ENCODE results near the gene ATG2B. TPM values are rescaled to one million over a fixed set of nuclear protein-coding genes. Genes with fewer than 3 reads are reported as not detected.

ATG2B gene
- total and polyA plus RNA-seq, 10 of the 15 experiments (the other 5 are each of a cell fraction or from before 2014, with no cell fraction given) = 0.84 to 15.4 (median 9.9) TPM

GRCh38 chr14:96294246-96294645 lies 68.9 kb downstream of the ATG2B start:
- no peak overlapping the region for H2AFZ ChIP-seq (ENCODE audit: control insufficient read depth, low read depth, low read length)
- H3K4me1 ChIP-seq (ENCODE audit: control insufficient read depth, insufficient read depth, low read length) = no peaks in the 10 kb centered on the region
- no peak for DNase-seq (ENCODE audit: low read depth, low spot score)
- BruUV-seq (replicated peaks) = no TSS peak
- no peak for FAIRE-seq
- no peaks in the 10 kb centered on the region for H3K27me3 ChIP-seq (replicated peaks in 1 of 2; ENCODE audit: control insufficient read depth in 2 of 2, insufficient read depth in 2 of 2, low read length in 1 of 2)
- no peaks in the 10 kb centered on the region for H4K20me1 ChIP-seq (ENCODE audit: control insufficient read depth, insufficient read depth)
- TF ChIP-seq E2F4 (IDR thresholded peaks at IDR 0.05; ENCODE audit: low read depth, low read length) = no peak
- TF ChIP-seq FOXM1 (IDR thresholded peaks at IDR 0.05; ENCODE audit: low read depth, low read length) = no peak
- TF ChIP-seq STAT1 (conservative IDR thresholded peaks at IDR 0.05) = no peak
- TF ChIP-seq CHD4 (IDR thresholded peaks at IDR 0.05) = no peak
- no peak overlapping the region for H3K27ac ChIP-seq (ENCODE audit: control insufficient read depth, insufficient read depth)
- no peak overlapping the region for H3K9ac ChIP-seq (ENCODE audit: control insufficient read depth, insufficient read depth, low read length)
- in situ Hi-C loops (cut with MboI) = no loop called here
- WGBS (ENCODE audit: insufficient coverage, insufficient replicate concordance, low lambda C conversion rate, missing lambda C conversion rate) = 89% methylated on average over 7 of the region's 7 CpGs
- intact Hi-C loops (cut with micrococcal nuclease; ENCODE audit: unreplicated experiment) = no loop called here
- no peak overlapping the region for H3K4me3 ChIP-seq
- H3K36me3 ChIP-seq (ENCODE audit: control insufficient read depth in 2 of 2, insufficient read depth in 2 of 2, low read length in 1 of 2) = peaks cover 0 to 7% of the 10 kb centered on the region in 2 experiments; a peak in 2 of 4 replicates
- H3K79me2 ChIP-seq (ENCODE audit: control insufficient read depth, insufficient read depth, low read length) = no peaks in the 10 kb centered on the region
- no peaks in the 10 kb centered on the region for H3K9me3 ChIP-seq (replicated peaks; ENCODE audit: control insufficient read depth, insufficient read depth, low read length)
- ChIA-PET SMC1A (ENCODE audit: uncharacterized antibody, unreplicated experiment) (interaction anchor here (1.9 kb wide), 1 partner anchor 238 kb away, joined by 4 read pairs; no protein-coding TSS in a partner anchor), CTCF (interaction anchor here (1.2 to 7.2 kb wide), 2 partner anchors 8 to 129 kb away, joined by 4 to 51 read pairs; no protein-coding TSS in a partner anchor), RAD21 (ENCODE audit: unreplicated experiment) (no interaction called here), POLR2A (no interaction called here)
- ATAC-seq = no peak
- no peak overlapping the region for H3K4me2 ChIP-seq (ENCODE audit: control insufficient read depth, insufficient read depth)

- Histone ChIP-seq H3K27me3 (replicated peaks in 1 of 2; ENCODE audit: control insufficient read depth in 2 of 2, insufficient read depth in 2 of 2, low read length in 1 of 2) (no peaks in the 10 kb centered on the region), H3K9me3 (replicated peaks; ENCODE audit: control insufficient read depth, insufficient read depth, low read length) (no peaks in the 10 kb centered on the region), H3K4me3 (no peak overlapping the region), H3K36me3 (ENCODE audit: control insufficient read depth in 2 of 2, insufficient read depth in 2 of 2, low read length in 1 of 2) (peaks cover 0 to 11% of the 10 kb centered on the region in 2 experiments), H3K27ac (ENCODE audit: control insufficient read depth, insufficient read depth) (no peak overlapping the region), H3K4me2 (ENCODE audit: control insufficient read depth, insufficient read depth) (no peak overlapping the region), H3K79me2 (ENCODE audit: control insufficient read depth, insufficient read depth, low read length) (no peaks in the 10 kb centered on the region), H2AFZ (ENCODE audit: control insufficient read depth, low read depth, low read length) (no peak overlapping the region), H3K9ac (ENCODE audit: control insufficient read depth, insufficient read depth, low read length) (no peak overlapping the region), H3K4me1 (ENCODE audit: control insufficient read depth, insufficient read depth, low read length) (no peaks in the 10 kb centered on the region), H4K20me1 (ENCODE audit: control insufficient read depth, insufficient read depth) (no peaks in the 10 kb centered on the region)
- FAIRE-seq = no peak
- POLR2A ChIA-PET = no interaction called here
- RAD21 ChIA-PET (ENCODE audit: unreplicated experiment) = no interaction called here
- in situ Hi-C loops (cut with MboI) = no loop called here
- no TSS peak for BruUV-seq (replicated peaks)
- intact Hi-C loops (cut with micrococcal nuclease; ENCODE audit: unreplicated experiment) = no loop called here
- no peak for DNase-seq (ENCODE audit: low read depth, low spot score)
- SMC1A ChIA-PET (ENCODE audit: uncharacterized antibody, unreplicated experiment) = no interaction called here
- WGBS (ENCODE audit: insufficient coverage, insufficient replicate concordance, low lambda C conversion rate, missing lambda C conversion rate) = 96% methylated on average over 1 of the region's 1 CpG
- CTCF ChIA-PET = interaction anchor here (1.2 to 2.7 kb wide), 2 partner anchors 11 to 13 kb away, joined by 4 to 11 read pairs; no protein-coding TSS in a partner anchor
- no peak for ATAC-seq
- no peak for TF ChIP-seq PML (IDR thresholded peaks at IDR 0.05; ENCODE audit: low read length)
- TF ChIP-seq PKNOX1 (IDR thresholded peaks at IDR 0.05) = no peak
- no peak for TF ChIP-seq MEF2B (IDR thresholded peaks at IDR 0.05; ENCODE audit: partially characterized antibody, poor library complexity, severe bottlenecking)
- no peak for TF ChIP-seq USF1 (IDR thresholded peaks at IDR 0.05; ENCODE audit: borderline replicate concordance, extremely low read length, insufficient read depth, low read depth, low read length)
- no peak for TF ChIP-seq TCF12 (IDR thresholded peaks at IDR 0.05; ENCODE audit: low read depth, low read length)
- no peak for TF ChIP-seq SIN3A (IDR thresholded peaks at IDR 0.05; ENCODE audit: low read depth, low read length)
- no peak for TF ChIP-seq ELK1 (IDR thresholded peaks at IDR 0.05; ENCODE audit: low read depth, low read length)
These were observed 75.3 kb downstream of the ATG2B start for GRCh38 chr14:96287856-96288255.
